ENCODE data around the gene NXPH1. TPM values are rescaled to one million over a fixed set of nuclear protein-coding genes. Genes with fewer than 3 reads are reported as not detected.

Gene NXPH1
- total and polyA plus RNA-seq, 2 experiments from 2014 or later: 0.45 to 3.0 TPM

DNA sequence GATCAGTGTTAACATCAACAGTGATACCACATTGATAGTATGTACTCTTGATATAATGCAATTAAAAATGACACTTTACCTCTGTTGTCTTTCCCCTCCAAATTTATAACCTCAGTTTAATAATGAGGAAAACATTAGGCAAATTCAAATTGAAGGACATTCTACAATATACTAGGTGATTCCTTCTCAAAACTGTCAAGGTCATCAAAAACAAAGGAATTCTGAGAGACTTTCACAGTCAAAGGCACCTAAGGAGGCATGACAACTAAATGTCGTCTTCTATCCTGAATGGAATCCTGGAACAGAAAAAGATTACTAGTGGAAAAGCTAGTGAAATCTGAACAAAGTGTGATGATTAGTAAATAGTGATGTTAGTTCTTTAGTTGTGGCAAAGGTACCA lies 22.3 kb upstream of the NXPH1 start (continued):
- TF ChIP-seq, protein P1, sequence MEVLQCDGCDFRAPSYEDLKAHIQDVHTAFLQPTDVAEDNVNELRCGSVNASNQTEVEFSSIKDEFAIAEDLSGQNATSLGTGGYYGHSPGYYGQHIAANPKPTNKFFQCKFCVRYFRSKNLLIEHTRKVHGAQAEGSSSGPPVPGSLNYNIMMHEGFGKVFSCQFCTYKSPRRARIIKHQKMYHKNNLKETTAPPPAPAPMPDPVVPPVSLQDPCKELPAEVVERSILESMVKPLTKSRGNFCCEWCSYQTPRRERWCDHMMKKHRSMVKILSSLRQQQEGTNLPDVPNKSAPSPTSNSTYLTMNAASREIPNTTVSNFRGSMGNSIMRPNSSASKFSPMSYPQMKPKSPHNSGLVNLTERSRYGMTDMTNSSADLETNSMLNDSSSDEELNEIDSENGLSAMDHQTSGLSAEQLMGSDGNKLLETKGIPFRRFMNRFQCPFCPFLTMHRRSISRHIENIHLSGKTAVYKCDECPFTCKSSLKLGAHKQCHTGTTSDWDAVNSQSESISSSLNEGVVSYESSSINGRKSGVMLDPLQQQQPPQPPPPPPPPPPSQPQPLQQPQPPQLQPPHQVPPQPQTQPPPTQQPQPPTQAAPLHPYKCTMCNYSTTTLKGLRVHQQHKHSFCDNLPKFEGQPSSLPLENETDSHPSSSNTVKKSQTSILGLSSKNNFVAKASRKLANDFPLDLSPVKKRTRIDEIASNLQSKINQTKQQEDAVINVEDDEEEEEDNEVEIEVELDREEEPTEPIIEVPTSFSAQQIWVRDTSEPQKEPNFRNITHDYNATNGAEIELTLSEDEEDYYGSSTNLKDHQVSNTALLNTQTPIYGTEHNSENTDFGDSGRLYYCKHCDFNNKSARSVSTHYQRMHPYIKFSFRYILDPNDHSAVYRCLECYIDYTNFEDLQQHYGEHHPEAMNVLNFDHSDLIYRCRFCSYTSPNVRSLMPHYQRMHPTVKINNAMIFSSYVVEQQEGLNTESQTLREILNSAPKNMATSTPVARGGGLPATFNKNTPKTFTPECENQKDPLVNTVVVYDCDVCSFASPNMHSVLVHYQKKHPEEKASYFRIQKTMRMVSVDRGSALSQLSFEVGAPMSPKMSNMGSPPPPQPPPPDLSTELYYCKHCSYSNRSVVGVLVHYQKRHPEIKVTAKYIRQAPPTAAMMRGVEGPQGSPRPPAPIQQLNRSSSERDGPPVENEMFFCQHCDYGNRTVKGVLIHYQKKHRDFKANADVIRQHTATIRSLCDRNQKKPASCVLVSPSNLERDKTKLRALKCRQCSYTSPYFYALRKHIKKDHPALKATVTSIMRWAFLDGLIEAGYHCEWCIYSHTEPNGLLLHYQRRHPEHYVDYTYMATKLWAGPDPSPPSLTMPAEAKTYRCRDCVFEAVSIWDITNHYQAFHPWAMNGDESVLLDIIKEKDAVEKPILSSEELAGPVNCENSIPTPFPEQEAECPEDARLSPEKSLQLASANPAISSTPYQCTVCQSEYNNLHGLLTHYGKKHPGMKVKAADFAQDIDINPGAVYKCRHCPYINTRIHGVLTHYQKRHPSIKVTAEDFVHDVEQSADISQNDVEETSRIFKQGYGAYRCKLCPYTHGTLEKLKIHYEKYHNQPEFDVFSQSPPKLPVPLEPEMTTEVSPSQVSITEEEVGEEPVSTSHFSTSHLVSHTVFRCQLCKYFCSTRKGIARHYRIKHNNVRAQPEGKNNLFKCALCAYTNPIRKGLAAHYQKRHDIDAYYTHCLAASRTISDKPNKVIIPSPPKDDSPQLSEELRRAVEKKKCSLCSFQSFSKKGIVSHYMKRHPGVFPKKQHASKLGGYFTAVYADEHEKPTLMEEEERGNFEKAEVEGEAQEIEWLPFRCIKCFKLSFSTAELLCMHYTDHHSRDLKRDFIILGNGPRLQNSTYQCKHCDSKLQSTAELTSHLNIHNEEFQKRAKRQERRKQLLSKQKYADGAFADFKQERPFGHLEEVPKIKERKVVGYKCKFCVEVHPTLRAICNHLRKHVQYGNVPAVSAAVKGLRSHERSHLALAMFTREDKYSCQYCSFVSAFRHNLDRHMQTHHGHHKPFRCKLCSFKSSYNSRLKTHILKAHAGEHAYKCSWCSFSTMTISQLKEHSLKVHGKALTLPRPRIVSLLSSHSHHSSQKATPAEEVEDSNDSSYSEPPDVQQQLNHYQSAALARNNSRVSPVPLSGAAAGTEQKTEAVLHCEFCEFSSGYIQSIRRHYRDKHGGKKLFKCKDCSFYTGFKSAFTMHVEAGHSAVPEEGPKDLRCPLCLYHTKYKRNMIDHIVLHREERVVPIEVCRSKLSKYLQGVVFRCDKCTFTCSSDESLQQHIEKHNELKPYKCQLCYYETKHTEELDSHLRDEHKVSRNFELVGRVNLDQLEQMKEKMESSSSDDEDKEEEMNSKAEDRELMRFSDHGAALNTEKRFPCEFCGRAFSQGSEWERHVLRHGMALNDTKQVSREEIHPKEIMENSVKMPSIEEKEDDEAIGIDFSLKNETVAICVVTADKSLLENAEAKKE (CRISPR knock-in tag; IDR thresholded peaks at IDR 0.05): no peak
- no peak for TF ChIP-seq ZNF331 (CRISPR knock-in tag; IDR thresholded peaks at IDR 0.05; ENCODE audit: low read depth)
- no peak for TF ChIP-seq EZH2 (IDR thresholded peaks at IDR 0.05; ENCODE audit: low read depth, unreplicated experiment)

DNA sequence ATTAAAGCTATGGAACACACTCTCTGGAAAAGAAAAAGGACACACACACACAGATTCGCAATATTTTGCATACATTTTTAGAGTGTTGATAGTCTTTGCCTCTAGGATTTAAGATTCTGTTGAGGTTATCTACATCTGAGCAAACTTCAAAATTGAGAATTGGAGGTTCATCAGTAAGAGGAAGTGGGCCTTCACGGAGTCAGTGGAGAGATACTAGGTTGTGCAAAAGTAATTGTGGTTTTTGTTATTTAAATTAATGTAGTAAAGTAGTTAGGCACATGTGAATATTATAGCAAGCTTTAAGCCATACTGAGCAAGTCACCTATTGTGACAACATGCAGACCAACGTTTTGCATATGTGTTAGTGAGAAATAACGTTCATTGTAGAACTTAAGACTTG lies 19.8 kb upstream of the NXPH1 start:
- no peak for ATAC-seq
- H3K36me3 Mint-ChIP-seq (ENCODE audit: low read depth): peaks cover 4% of the 10 kb centered on the region; the same call in 1 of the 3 replicates
- Histone ChIP-seq H3K27me3 (ENCODE audit: insufficient read depth) (no peaks in the 10 kb centered on the region), H4K20me1 (replicated peaks; ENCODE audit: insufficient read depth) (no peaks in the 10 kb centered on the region), H3K9me2 (ENCODE audit: insufficient read depth) (peaks cover 12% of the 10 kb centered on the region; the same call in 1 of the 2 replicates), H3K36me3 (ENCODE audit: insufficient read depth) (no peaks in the 10 kb centered on the region), H3K4me2 (no peak overlapping the region), H3F3A (replicated peaks; ENCODE audit: low read depth) (no peaks in the 10 kb centered on the region), H3K79me2 (replicated peaks; ENCODE audit: insufficient read depth) (no peaks in the 10 kb centered on the region), H3K27ac (ENCODE audit: low read depth) (no peak overlapping the region), H2AFZ (no peak overlapping the region), H3K4me3 (no peak overlapping the region), H3K4me1 (ENCODE audit: insufficient read depth) (no peaks in the 10 kb centered on the region)
- H3K27ac Mint-ChIP-seq: no peak overlapping the region
- DNase-seq (ENCODE audit: low spot score): no peak
- H3K4me3 Mint-ChIP-seq: no peak overlapping the region
- H3K9me3 Mint-ChIP-seq: no peaks in the 10 kb centered on the region
- peaks cover 2% of the 10 kb centered on the region for H3K27me3 Mint-ChIP-seq (ENCODE audit: insufficient read depth, low read depth, poor library complexity)
- peaks cover 10% of the 10 kb centered on the region for H3K4me1 Mint-ChIP-seq
- no peak for TF ChIP-seq JUNB (IDR thresholded peaks at IDR 0.05; ENCODE audit: unreplicated experiment)
- TF ChIP-seq CREB1 (CRISPR knock-in tag; IDR thresholded peaks at IDR 0.05; ENCODE audit: low read depth): no peak
- TF ChIP-seq, protein P2, sequence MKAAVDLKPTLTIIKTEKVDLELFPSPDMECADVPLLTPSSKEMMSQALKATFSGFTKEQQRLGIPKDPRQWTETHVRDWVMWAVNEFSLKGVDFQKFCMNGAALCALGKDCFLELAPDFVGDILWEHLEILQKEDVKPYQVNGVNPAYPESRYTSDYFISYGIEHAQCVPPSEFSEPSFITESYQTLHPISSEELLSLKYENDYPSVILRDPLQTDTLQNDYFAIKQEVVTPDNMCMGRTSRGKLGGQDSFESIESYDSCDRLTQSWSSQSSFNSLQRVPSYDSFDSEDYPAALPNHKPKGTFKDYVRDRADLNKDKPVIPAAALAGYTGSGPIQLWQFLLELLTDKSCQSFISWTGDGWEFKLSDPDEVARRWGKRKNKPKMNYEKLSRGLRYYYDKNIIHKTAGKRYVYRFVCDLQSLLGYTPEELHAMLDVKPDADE (IDR thresholded peaks at IDR 0.05): no peak
- TF ChIP-seq EZH2 (IDR thresholded peaks at IDR 0.05; ENCODE audit: low read depth, unreplicated experiment): no peak
- TF ChIP-seq, protein P1 (CRISPR knock-in tag; IDR thresholded peaks at IDR 0.05): no peak
- no peak for TF ChIP-seq ZNF114 (CRISPR knock-in tag; IDR thresholded peaks at IDR 0.05)
- TF ChIP-seq STAT1 (IDR thresholded peaks at IDR 0.05; ENCODE audit: unreplicated experiment): no peak
- TF ChIP-seq ZNF331 (CRISPR knock-in tag; IDR thresholded peaks at IDR 0.05; ENCODE audit: low read depth): no peak
